ENCODE measurements around the gene MSI2.

- no peak for TF ChIP-seq EZH2 (IDR thresholded peaks at IDR 0.05; ENCODE audit: borderline replicate concordance, low read depth, low read length, severe bottlenecking)
- TF ChIP-seq POLR2A (IDR thresholded peaks at IDR 0.05; ENCODE audit: low read depth, low read length), result no peak
- no peak for TF ChIP-seq CTCF (IDR thresholded peaks at IDR 0.05; ENCODE audit: extremely low read depth in 1 of 2, insufficient read depth in 1 of 2, low read depth in 1 of 2, low read length in 2 of 2)
- TF ChIP-seq POLR2AphosphoS5 (IDR thresholded peaks at IDR 0.05; ENCODE audit: insufficient read depth, low read depth, low read length), result no peak
- no peak for TF ChIP-seq MAX (IDR thresholded peaks at IDR 0.05; ENCODE audit: insufficient read depth, insufficient read length)
- no peak for TF ChIP-seq MYC (IDR thresholded peaks at IDR 0.05; ENCODE audit: low read depth, low read length)
- no peak for TF ChIP-seq JUN (IDR thresholded peaks at IDR 0.05; ENCODE audit: borderline replicate concordance, insufficient read depth, insufficient read length, low read depth)
- no peak for TF ChIP-seq GATA2 (IDR thresholded peaks at IDR 0.05; ENCODE audit: insufficient read depth, insufficient read length, low read depth, low read length)
Observed at GRCh38 chr17:57612202-57613071, 356.1 kb downstream of the MSI2 start.

Measured in endothelial cell of umbilical vein (primary cell).